ENCODE measurements around the gene EPHA3. TPM values are rescaled to one million over a fixed set of nuclear protein-coding genes. Genes with fewer than 3 reads are reported as not detected.

EPHA3 gene
- total RNA-seq, 1 experiment from 2014 or later: not detected

- DNase-seq (ENCODE audit: low spot score): no peak
These were observed 339.2 kb downstream of the EPHA3 start for GRCh38 chr3:89446593-89446992.

GRCh38 chr3:89447243-89447642 lies 339.8 kb downstream of the EPHA3 start:
- no peak for DNase-seq (ENCODE audit: low spot score)

DNA sequence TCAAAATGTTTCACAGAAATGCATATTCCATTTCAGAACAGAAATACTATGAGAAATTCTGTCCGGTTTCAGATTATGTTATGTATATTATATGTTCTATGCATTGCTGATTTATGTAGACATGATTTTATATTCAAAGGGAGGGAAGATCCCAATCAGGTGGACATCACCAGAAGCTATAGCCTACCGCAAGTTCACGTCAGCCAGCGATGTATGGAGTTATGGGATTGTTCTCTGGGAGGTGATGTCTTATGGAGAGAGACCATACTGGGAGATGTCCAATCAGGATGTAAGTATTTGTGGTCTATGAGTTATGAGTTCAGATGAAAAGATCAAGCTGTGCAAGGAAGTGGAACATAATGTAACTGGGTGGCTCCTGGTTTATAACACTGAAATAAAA lies 341.7 kb downstream of the EPHA3 start:
- DNase-seq (ENCODE audit: low spot score): no peak

GRCh38 chr3:89452066-89452465 lies 344.6 kb downstream of the EPHA3 start:
- DNase-seq (ENCODE audit: low spot score): no peak

GRCh38 chr3:89455240-89455639 lies 347.8 kb downstream of the EPHA3 start:
- DNase-seq (ENCODE audit: low spot score): no peak

DNA sequence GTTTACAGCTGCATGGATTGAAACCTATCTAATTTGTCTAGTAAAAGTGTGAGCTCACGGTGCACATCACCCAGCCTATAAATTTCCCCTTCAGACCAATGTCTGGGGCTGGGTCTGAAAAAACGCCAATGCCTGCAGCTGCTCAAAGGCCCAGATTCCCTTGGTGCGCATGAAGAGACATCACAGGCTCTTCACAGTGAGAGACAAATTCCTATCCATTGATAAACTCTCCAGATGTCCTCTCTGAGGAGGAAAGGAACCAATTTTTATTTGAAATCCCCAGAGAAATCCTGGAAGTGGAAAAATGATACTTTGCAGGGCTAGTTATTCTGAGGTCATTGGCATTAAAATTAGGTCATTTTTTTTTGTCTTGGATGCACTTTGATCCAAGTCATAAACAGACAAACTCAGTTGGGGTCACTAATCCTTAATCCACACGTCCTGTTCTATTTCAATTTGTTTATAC lies 360.5 kb downstream of the EPHA3 start:
- DNase-seq (ENCODE audit: low spot score): no peak

DNA sequence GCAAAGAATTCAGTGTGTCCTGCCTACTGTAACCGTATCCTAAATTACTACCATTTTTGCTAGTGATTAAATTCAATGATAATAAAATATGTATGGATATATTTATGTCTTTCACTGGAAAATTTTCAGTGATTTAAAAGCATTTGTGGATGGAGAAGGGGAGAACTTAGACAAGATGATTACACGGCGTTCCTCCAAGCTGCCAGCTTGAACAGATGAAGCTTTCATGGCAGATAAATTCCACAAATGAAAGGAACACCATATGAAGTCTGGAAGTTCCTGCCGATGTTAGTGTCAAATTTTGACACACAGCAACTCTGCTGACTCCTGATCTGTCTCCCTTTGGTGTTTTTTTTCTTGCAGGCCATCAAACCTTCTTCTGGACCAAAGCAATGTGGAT lies 364.7 kb downstream of the EPHA3 start:
- no peak for DNase-seq (ENCODE audit: low spot score)

DNA sequence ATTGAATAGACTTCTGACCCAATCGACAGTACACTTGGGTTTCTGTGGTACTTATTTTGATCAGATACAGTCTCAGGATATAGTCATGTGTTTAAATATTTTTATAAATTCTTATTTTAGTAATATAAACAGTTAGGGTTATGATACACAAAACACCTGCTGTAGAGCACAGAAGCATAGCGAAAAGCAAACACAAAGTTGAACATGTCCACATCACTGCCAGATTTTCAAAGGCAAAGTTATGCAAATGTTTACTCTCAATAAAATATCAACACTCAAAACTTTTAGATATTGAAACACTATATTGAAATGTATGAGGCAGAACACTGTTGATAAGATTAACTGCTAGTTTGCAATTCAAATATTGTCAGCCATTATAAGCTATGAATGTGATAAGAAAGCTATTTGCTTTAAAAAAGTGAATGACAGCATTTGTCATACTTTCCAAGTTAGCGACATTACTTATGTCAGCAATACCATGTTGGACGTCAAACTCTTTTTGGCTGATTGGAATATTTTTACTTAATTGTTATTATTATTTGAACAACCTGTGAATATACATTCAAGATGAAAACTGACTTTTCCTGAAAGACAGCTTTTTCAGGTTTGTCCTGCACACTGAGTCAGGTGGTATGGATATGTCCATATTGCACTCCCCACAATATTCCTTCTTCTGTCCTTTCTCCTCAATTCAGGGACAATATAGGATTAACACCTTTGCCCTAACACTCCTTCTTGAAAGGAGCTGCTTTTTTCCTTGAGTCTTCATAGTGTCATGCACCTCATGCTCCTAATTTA lies 367.1 kb downstream of the EPHA3 start:
- no peak for DNase-seq (ENCODE audit: low spot score)

DNA sequence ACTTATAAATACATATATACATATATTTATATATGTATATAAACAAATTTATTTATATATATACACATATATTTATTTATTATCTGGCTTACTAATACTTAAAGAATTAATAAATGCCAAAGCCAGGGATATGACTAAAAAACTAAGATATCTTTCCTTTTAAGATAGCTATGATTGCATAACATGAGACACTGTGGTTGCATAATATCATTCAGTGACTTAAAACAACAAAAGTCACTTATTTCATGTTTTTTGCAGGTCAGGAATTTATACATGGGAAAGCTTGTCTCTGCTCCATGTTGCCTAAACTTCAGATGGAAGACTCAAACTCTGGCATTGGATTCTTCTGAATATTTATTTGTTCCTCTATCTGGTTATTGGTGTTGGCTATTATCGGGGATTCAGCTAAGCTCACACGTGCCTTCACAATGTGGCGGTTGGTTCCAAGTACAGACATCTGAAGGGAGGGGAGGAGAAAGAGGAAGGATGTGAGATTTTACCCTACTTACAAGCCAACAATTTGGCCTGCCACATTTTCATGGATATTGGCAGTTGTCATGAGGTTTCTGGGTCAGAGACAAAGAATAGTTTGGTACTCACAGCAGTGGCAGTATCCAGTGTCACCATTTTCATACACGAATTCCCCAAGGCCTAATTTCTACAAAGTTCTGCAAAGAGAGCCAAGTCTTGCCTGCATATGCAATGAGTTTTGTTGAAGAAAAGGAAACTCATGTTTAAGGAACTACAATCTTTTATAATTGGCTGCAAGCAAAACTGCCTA lies 381.6 kb downstream of the EPHA3 start:
- DNase-seq (ENCODE audit: low spot score): no peak

- DNase-seq (ENCODE audit: low spot score): no peak
These were observed 382.7 kb downstream of the EPHA3 start for GRCh38 chr3:89490129-89490528.

DNA sequence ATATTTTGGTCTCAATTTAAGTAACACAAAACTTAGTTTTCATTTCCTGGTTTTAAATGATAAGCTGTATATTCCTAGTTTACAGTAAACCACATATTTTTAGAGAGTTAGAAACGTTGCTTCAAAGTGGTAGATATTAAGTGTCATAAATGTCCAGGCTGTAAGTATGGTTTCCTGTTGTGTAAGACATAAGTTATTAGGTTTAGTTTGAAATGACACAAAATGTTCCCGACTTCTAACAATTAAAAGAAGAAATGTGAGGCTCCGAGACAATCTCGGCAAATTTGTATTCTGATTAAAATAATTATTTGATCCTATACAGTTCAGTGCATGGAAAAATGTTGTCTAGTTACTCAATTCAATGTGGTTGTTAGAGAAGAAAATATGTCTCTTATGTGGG lies 387.3 kb downstream of the EPHA3 start:
- no peak for DNase-seq (ENCODE audit: low spot score)

DNA sequence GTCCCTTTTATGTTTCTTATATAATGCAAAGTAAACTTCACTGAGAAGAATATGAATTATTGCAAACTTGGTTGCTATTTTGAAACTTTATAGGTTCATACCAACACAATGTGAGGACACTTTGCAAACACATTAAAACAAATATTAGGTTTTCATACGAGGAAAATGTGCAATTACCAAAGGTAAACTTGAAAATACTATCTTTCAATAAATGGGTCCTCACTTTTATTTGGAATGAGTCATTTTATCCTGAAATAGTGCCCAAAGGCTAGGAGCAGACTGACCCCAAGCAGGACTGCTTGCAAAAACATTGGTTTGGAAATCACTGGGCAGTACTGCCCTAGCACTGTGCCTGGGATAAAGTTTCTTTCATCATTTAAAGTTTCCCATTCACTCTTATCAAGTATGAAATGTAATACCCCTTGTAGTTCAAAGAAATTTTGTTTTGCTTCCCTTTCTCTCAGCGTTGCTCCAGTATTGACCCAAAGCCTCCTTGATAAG lies 396.5 kb downstream of the EPHA3 start:
- no peak for DNase-seq (ENCODE audit: low spot score)

GRCh38 chr3:89504432-89504831 lies 397.0 kb downstream of the EPHA3 start:
- DNase-seq (ENCODE audit: low spot score): no peak

GRCh38 chr3:89506462-89507103 lies 399.2 kb downstream of the EPHA3 start:
- DNase-seq (ENCODE audit: low spot score): no peak

DNA sequence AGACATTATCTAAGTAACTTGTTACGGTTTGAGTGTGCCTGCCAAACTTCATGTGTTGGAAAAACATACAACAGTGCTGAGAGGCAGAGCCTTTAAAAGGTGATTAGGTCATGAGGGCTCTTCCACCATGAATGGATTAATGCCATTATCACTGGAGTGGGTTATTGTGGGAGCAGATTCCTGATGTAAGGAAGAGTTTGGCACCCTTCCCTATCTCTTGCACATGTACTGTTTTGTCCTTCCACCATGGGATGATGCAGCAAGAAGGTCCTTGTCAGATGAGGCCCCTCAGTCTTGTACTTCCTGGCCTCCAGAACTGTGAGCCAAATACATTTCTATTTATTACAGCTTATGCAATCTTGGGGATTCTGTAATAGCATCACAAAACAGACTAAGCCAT lies 413.9 kb downstream of the EPHA3 start:
- no peak for DNase-seq (ENCODE audit: low spot score)

DNA sequence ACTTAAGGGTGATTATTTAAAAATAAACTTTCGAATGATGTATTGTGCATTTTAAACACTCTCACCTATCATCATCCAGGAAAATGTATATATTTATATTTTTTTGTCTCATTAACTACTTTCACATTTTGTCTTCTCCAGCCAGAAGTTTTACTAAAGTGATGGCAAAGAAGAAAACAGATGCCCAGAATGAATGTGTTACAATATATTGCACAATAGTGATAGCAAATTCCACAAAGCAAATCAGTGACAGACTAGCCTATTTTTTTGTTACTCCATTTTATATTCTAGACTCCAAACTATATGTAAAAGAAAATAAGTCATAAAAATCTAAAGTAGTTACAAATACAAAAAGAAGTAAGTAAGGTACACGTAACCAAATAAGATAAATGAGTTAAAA lies 414.7 kb downstream of the EPHA3 start:
- DNase-seq (ENCODE audit: low spot score): no peak

DNA sequence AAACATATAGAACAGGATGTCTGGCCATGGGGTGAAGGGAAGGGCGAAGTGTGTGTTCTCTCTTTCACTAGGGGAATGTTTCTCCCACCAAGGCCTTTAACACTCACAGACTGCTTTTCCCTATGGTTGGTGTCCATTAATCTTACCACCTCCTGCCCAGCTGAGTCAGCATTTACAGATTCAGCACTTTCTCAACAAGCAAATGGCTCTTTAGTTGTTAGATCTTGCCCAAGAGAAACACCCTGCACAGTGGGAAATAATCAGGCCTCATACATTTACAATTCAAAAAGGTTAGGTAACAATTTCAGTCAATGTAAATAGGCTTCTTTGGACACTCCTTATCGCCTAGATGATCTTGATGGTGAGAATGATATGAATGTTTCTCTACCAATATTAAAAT lies 418.2 kb downstream of the EPHA3 start:
- no peak for DNase-seq (ENCODE audit: low spot score)

GRCh38 chr3:89527736-89528305 lies 420.4 kb downstream of the EPHA3 start:
- DNase-seq (ENCODE audit: low spot score): no peak

Data from HT-29 (cell line).